C4-2B (cell line): Measurements from ENCODE around the gene AGFG2.

ENCODE experiments used
- CTCF ChIP-seq: fragments of 450-650 bp; conservative IDR thresholded peaks from 2 replicates; pipeline ENCODE4 v1.5.1; 2017; ENCODE audit warnings: mild to moderate bottlenecking
- ZFX ChIP-seq: fragments of 450-650 bp; IDR thresholded peaks from 2 replicates; pipeline ENCODE4 v1.6.1; 2017

- no peak for TF ChIP-seq CTCF
- no peak for TF ChIP-seq ZFX
Measured at GRCh38 chr7:100489824-100490223, 49.2 kb upstream of the AGFG2 start.
